GM12892 (cell line): Measurements from ENCODE around the gene DECR2.

Experiments used
- POLR2A ChIP-seq: IDR thresholded peaks from 2 replicates; pipeline ENCODE4 v1.6.1; 2011; ENCODE audit warnings: low read depth, low read length, control low read depth
- POLR2AphosphoS5 ChIP-seq: IDR thresholded peaks from 2 replicates; pipeline ENCODE4 v1.6.1; 2011; ENCODE audit warnings: low read depth, low read length, control low read depth

DNA sequence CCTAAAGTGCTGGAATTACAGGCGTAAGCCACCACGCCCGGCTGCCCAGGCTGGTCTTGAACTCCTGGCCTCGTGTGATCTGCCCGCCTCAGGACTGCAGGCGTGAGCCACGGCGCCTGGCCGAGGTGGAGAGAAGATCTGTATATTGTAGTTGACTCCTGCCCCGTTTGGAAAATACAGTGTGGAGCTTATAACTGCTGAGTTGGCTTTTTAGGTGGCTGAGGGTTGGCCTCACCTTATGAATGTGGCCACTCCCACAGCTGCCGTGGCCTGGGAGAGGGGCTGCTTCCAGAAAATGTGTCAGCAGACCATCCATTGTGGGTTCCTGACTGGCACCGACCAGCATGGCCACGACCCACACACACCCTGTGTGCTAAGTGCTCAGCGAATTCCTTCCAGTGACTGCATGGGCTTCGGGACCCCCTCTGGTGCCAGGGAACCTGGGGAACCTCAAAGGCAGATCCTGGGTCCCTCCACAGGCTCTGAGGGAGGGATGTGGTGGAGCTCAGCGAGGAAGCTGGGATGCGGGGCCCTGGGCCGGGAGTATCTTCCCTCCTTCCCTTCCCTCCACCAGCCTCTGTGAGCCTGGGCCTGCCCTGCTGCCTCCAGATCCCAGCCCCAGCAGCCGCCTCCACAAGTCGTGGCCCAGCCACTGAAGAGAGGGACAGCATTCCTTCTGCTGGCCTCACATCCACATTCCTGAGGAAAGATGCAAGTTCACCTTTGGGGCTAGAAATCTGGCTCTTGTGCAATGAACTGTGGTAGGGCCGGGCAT is 12.9 kb downstream of the DECR2 start:
- TF ChIP-seq POLR2AphosphoS5 (no peak), POLR2A (no peak)
